Hippocampal formation (tissue), 2 donors: Measurements from ENCODE around the gene RPS25.
A peak's percentile ranks its signal among the peaks of the same experiment; 100 is the strongest.
"Not testable (repeated sequence)": the region's sequence is repeated elsewhere in the genome, so short reads cannot be mapped to it uniquely, and the experiment has no call there.

ENCODE experiments used
- DNase-seq, 2 donors: peaks; one replicate each; lab custom pipeline; 2025; lab: John Stamatoyannopoulos, UW

Gene RPS25

DNA sequence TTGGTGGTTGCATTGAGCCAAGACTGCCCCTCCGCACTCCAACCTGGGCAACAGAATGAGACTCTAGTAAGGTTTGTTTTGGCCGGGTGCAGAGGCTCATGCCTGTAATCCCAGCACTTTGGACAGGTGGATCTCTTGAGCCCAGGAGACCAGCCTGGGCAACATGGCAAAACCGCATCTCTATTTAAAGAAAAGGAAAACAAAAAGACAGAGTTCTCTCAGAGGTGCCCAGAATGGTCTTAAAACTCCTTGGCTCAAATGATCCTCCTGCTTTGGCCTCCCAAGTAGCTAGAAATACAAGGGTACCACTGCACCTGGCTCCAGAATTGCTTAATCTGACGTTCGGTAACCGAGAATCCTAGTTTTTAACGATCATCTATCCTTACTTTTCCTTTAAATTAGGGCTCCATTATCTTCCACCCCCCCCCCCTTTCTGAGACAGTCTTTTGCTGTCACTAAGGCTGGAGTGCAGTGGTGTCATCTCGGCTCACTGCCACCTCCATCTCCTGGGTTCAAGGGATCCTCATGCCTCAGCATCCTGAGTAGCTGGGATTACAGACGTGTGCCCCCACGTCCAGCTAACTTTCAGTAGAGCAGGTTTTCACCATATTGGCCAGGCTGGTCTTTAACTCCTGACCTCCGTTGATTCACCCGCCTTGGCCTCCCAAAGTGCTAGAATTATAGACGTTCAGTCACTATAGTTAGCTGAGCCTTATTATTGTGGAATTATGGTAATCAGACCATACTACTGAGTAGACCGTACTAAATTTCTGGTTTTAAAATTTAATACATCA is 1.7 kb downstream of the RPS25 start:
- DNase-seq, result no peak

DNA sequence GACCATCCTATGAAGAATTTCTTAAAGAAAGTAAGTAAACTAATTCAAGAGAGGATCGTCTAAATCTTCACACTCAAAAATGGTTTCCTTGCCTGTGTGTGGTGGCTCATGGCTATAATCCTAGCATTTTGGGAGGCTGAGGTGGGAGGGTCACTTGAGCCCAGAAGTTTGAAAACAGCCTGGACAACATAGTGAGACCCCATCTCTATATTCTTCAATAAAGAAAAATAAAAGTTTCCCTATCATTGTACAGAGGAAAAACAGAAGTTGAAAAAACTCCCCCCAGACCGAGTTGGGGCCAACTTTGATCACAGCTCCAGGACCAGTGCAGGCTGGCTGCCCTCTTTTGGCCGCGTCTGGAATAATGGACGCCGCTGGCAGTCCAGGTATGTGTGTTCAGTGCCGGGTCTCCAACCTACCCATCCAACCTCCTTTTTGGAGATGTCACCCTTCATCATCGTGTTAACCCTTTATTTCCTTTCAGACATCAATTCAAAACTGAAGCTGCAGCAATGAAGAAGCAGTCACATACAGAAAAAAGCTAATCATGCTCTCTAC is 3.0 kb downstream of the RPS25 start:
- no peak for DNase-seq

DNA sequence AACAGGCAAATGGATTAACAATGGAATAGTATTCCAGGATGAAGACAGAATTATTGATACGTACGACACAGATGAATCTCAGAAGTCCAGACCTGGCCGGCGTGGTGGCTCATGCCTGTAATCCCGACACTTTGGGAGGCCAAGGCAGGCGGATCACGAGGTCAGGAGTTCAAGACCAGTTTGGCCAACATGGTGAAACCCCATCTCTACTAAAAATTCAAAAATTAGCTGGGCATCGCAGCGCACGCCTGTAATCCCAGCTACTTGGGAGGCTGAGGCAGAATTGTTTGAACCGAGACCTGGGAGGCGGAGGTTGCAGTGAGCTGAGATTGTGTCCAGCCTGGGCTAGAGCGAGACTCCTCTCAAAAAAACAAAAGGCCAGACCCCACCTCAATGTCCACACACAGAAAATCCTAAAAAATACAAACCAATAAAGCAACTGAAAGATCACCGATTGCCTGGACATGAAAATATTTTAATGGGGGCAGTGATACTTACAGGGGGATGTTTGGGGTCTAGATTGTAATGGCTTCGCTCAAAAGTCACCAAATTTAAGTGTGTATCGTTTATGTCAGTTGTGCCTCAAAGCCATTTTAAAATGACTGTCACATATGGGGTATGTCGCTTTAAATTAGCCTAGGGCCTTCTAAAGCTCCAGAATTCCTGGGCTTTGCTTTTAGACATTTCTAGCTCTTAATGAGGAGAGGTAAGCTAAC is 3.8 kb downstream of the RPS25 start:
- no peak for DNase-seq

DNA sequence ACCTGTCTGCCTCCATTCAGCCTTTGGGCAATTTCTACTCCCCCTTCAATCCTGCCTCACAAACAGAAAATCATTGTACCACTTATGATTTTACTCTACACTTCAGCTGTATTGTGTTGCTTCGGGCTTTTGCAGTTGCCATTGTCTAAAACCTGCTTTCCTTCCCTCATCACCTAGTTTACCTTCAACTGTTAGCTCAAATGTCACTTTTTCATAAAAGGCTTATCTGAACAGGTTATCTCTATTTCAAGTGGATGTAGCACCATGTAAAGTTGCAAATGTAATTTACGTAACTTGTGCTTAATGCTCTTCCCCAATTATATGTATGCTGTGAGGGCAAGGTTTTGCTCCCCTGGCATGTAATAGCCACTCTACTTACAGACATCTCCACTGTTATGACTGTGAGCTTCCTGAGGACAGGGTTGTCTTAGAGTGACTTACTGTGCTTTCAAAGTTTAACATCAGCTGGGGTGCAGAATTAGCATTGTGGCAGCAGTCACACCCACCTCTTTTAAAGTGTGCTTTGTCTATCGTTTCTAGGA is 5.4 kb downstream of the RPS25 start:
- DNase-seq, result no peak

DNA sequence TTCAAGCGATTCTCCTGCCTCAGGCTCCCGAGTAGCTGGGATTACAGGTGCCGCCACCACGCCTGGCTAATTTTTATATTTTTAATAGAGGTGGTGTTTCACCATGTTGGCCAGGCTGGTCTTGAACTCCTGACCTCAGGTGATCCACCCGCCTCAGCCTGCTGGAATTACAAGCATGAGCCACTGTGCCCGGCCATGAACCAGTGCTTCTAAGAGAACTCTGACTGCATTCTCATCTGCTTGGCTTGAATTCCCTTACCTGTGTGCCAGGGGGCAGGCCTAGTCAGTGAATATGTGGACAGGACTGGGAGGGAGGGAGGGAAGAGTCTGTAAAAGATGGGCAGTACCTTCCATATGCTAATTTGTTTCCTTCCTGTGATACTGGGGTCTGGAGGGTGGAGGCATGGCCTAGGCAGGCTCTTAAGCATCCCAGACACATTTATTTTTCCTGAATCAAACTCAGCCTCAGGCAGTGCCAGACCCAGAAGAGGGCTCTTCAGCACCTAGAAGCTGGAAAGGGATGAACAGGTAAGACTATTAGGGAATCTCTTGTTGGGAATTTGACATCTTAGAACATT is 6.6 kb downstream of the RPS25 start:
- no peak for DNase-seq

DNA sequence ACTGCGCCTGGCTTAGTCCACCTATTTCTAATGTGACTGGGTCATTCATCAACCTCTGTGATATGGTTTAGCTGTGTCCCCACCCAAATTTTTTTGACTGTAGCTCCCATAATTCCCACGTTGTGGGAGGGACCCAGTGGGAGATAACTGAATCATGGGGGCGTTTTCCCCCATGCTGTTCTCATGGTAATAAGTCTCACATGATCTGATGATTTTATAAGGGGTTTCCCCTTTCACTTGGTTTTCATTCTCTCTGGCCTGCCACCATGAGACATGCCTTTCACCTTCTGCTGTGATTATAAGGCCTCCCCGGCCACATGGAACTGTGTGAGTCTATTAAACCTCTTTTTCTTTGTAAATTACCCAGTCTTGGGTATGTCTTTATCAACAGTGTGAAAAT is 11.5 kb downstream of the RPS25 start:
- no peak for DNase-seq

DNA sequence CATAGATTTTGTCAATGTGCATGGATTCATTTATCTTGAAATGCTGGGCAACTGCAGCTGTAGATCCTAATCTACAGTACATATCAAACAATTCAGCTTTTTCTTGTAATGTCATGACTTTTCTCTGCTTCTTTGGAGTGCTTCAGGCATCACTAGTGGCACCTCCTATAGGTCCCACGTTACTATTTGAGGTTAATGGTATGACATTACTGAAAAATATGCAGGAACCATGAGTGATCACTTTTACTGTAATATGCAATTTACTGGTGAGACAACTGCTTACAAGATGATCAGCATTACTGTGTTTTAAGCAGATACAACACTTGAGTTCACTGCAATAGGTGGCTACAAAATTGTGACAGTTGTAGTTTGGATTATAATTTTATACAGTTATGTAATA is 17.2 kb downstream of the RPS25 start:
- no peak for DNase-seq

DNA sequence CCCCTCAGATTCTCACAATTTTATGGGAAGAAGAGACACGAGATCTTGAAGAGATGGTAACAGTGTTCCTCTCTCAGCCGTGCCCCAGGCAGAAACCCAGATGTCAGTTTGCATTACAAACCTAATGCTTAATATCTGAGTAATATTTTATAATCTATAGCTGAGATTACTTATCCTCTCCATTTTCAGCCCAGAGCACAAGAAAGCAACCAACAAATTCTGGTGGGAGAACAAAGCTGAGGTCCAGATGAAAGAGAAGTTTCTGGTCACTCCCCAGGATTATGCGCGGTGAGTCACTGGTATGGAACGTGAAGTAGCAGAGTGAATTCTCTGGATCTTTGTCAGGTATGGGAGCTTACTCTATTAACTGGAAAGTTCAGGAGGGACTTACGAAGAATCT is 19.3 kb downstream of the RPS25 start:
- DNase-seq, result no peak

DNA sequence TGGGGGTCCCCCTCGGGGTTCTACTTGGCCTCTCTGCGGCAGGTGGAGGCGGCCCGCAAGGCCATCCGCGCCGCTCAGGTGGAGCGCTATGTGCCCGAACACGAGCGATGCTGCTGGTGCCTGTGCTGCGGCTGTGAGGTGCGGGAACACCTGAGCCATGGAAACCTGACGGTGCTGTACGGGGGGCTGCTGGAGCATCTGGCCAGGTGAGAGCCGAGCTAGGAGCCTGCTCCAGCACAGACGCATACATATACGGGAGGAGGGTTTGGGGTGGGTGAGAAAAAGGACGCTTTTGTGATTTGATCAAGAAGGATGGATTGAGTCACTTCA is 19.8 kb downstream of the RPS25 start:
- no peak for DNase-seq

DNA sequence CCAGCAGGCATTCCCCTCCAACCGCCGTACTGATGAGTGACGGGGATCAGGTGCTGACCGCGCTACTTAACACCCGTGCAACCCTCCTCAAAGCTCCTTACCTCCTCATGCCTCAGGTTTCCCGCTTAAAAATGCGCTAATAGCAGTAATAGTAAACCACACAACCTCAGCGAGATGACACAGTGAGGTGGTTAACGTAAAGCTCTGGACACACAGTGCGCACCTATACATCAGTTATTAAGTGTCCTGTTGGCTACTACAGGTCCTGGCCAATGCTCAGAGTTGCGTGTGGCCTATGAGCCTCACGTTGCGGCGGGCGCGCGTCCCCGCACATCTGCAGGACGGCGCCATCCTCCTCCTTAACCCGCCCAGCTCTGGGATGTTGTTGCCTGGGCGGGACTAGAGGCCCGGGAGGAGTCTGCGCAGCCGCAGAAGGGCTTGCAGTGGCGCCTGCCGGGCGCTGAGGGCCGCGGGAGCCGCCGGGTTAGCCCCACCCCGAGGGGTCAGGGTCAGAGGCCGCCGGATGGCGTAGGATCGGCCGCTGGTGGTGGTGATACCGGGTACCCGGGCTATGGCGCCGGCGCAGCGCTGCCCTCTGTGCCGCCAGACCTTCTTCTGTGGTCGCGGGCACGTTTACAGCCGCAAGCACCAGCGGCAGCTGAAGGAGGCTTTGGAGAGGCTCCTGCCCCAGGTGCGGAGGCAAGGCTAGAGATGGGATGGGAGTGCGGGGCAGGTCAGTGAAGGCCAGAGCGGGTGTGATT is 20.3 kb downstream of the RPS25 start, which contains the start of gene CENATAC:
Gene CENATAC (plus strand): TSS at position 512 of the 761 bp plus-strand sequence. CDS start 60 bp downstream, at position 572.
- DNase-seq, result peak; percentile 94 to 96

DNA sequence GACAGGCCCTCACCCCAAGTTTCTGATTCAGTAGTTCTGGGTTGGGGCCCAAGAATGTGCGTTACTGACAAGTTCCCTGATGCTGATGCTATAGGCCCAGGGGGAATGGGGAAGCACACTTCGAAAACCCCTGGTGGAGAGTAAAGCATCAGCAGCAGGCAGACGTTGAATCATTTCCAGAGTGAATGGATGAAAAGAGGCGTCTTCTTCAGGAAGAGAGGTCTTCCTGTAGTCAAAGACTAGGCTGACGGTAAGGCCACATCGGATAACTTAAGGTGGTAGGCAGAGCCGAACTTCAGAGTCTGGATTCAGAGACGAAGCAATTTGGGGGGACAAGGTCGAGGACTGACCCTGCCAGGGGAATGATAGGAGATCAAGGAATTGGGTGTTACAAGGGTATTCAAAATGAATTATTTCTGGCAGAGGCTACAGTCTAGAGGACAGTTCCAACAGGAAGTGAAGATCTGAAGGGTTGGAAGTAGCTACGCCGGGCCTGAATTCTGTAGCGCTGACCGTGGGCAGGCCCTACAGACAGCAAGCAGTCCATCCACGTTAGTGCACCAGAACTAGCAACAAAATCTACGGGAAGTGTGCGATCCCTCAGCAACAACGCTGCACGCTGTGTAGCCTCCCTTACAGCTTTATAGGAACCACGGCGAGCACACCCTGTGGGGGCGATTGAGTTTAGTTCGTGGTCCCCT is 21.1 kb downstream of the RPS25 start:
- peak in 1 of 2 donors; percentile 17 for DNase-seq

DNA sequence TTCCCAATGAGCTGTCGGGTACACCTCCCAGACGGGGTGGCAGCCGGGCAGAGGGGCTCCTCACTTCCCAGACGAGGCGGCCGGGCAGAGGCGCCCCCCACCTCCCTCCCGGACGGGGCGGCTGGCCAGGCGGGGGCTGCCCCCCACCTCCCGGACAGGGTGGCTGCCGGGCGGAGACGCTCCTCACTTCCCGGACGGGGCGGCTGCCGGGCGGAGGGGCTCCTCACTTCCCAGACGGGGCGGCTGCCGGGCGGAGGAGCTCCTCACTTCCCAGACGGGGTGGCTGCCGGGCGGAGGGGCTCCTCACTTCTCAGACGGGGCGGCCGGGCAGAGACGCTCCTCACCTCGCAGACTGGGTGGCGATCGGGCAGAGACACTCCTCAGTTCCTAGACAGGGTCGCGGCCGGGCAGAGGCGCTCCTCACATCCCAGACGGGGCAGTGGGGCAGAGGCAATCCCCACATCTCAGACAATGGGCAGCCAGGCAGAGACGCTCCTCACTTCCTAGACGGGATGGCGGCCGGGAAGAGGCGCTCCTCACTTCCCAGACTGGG is 26.6 kb downstream of the RPS25 start:
- DNase-seq, result not testable (repeated sequence)

DNA sequence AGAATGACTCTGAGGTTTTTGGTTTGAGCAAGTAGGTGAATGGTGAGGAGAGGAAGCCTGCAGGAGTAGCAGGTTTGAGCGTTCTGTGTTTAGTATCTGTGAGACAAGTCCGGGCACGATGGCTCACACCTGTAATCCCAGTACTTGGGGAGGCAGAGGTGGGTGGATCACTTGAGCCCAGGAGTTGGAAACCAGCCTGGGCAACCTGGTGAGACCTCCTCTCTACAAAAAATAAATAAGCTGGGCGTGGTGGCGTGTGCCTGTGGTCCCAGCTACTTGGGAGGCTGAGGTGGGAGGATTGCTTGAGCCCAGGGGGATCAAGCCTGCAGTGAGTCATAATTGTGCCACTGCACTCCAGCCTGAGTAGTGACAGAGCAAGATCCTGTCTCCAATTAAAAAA is 29.9 kb downstream of the RPS25 start:
- DNase-seq, result no peak

DNA sequence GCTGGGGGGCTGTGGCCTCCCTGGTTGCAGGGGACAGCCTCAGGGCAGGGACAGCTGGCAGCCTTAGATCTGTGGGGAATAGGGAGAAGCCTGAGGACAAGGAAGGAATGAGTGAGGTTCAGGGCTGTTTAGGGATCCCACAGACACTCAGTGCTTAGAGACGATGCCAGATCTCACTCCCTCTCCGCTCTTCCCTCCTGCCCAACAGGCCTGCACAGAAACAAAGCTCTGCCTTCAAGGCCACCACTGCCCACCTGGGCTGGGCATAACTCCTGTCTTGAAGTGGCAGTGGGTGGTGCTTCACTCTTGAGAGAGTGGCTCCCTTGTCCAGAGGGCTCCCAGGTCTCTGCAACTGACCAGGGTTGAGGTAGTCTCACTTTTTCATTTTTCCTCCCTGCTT is 33.3 kb downstream of the RPS25 start:
- no peak for DNase-seq

DNA sequence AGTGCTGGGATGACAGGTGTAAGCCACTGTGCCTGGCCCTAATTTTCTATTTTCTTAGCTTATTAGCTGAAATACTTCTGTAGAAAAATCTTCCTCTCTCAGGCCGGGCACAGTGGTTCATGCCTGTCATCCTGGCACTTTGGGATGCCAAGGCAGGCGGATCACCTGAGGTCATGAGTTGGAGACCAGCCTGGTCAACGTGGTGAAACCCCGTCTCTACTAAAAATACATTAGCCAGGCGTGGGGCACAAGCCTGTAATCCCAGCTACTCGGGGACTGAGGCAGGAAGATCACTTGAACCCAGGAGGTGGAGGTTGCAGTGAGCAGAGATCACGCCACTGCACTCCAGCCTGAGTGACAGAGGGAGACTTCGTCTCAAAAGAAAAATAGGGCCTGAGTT is 33.8 kb downstream of the RPS25 start:
- DNase-seq, result not testable (repeated sequence)

DNA sequence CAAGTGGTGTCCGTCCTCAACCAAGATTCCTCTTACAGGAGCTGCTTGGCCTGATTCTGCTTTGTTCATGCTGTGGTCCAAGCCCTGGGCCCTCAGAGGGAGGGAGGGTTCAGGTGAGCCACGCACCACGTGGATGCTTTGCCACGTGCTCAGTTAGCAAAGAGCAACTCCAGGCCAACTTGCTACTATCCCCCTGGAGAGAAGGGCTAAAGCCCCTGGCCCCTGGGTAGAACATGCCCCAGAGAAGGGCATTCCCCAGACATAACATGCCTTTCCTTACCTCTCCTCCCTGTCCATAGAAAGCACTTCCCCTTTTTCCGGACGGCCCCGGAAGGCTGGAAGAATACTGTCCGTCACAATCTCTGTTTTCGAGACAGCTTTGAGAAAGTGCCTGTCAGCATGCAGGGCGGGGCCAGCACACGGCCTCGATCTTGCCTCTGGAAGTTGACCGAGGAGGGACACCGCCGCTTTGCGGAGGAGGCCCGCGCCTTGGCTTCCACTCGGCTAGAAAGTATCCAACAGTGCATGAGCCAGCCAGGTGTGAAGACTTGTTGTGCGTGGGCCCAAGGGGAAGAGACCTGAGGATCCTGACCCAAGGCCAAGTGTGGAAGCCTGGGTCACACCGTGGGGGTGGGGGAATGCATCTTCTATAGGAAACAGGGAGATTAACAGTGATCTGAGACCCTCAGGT is 37.8 kb downstream of the RPS25 start:
- no peak for DNase-seq

DNA sequence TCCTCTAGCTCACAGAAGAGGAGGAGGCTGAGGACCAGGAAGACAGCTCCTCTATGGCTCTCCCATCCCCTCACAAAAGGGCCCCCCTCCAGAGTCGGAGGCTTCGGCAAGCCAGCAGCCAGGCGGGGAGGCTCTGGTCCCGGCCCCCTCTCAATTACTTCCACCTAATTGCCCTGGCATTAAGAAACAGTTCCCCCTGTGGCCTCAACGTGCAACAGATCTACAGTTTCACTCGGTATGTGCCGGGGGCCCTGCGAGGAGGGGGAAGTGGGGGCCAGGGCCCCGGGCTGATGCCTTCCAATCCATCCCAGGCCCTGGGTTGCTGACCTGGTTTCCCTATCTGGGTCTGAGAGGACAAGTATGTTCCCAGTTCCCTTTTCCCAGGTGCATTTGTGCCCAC is 38.7 kb downstream of the RPS25 start:
- DNase-seq, result no peak

DNA sequence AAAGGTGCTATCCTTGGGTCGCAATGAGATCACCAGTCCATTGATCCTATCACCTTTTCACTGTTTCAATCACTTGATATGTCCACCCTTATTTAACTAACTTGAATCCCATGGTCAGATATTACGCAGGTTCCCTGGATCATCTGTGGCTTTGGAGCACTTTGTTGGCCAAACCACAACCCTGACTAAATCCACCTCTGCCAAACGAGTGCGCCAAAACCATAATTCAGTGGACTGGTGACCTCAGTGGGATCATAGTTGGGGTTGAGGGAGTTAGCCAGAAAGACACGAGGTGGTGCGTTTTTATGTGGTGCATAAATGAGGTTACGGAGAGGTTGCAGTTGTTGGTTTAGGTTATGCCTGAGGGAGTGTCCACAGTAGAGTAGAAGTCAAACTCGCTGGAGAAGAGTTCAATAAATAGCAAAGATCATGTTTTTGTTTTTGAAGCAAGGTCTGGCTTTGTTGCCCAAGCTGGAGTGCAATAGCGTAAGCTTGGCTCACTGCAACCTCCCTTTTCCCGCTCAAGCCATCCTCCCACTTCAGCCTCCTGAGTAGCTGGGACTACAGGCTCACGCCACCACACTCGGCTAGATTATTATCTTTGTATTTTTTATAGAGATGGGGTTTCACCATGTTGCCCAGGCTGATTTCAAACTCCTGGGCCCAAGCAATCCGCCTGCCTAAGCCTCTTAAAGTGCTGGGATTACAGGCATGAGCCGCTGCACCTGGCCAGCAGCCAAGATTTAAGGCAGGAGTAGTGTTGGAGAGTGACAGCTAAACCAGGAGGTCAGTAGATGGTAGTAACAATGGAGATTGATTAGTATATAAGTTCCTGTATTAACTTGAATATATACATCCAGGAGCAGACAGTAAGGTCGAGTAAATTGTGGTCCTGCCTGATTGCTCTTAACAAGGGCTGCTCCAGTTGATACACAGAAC is 42.1 kb downstream of the RPS25 start:
- DNase-seq, result no peak

DNA sequence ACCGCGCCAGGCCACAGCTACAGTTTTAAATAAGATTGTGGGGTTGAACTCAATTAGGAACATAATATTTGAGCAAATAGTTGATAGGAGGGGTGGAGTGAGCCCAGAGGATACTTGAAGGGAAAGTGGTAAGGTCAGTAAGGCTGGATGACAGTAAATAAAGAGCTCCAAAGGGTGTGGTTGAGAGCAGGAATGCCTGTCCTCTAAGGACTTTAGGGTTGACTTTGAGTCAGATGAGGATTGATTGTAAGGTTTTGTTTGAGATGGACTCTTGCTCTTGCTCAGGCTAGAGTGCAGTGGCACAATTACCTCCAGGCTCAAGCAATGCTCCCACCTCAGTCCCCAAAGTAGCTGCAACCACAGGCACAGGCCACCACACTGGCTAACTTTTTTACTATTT is 44.2 kb downstream of the RPS25 start:
- no peak for DNase-seq
